Mucosa of rectum (tissue), 2 donors: ENCODE measurements around the gene OR10H5.
"Not testable (repeated sequence)": the region's sequence is repeated elsewhere in the genome, so short reads cannot be mapped to it uniquely, and the experiment has no call there.

Experiments
- H3K27ac ChIP-seq, 2 donors: one replicate each; pipeline ENCODE4 v1.7.0; 2013; ENCODE audit warnings: inconsistent platforms in 2 of 2, low read depth in 2 of 2, low read length in 2 of 2
- H3K27me3 ChIP-seq, 2 donors: one replicate each; pipeline ENCODE4 v1.7.0; 2013; ENCODE audit warnings: low read length in 2 of 2; ENCODE audit not compliant: control insufficient read depth in 2 of 2, insufficient read depth in 2 of 2
- H3K36me3 ChIP-seq, 2 donors: one replicate each; pipeline ENCODE4 v1.7.0; 2013; ENCODE audit warnings: low read length in 2 of 2; ENCODE audit not compliant: control insufficient read depth in 2 of 2, insufficient read depth in 2 of 2
- H3K4me1 ChIP-seq, 2 donors: one replicate each; pipeline ENCODE4 v1.7.0; 2013; ENCODE audit warnings: low read length in 2 of 2, mild to moderate bottlenecking in 1 of 2; ENCODE audit not compliant: control insufficient read depth in 2 of 2, insufficient read depth in 2 of 2
- H3K4me3 ChIP-seq, 2 donors: one replicate each; pipeline ENCODE4 v1.7.0; 2013; ENCODE audit warnings: low read length in 2 of 2
- H3K9ac ChIP-seq, 2 donors: one replicate each; pipeline ENCODE4 v1.7.0; 2013; ENCODE audit warnings: low read length in 2 of 2, low read depth in 1 of 2, mild to moderate bottlenecking in 1 of 2
- H3K9me3 ChIP-seq, 2 donors: one replicate each; pipeline ENCODE4 v1.7.0; 2013; ENCODE audit warnings: low read length in 2 of 2; ENCODE audit not compliant: control insufficient read depth in 2 of 2
- donor health status: healthy.
- donor health status: Normal muscosa, but diverticular disease.

The OR10H5 gene

GRCh38 chr19:15829786-15830185 is 42.3 kb downstream of the OR10H5 start:
- Histone ChIP-seq H3K27me3 (no peaks in the 10 kb centered on the region), H3K4me3 (no peak overlapping the region), H3K9ac (no peak overlapping the region), H3K27ac (no peak overlapping the region), H3K9me3 (no peaks in the 10 kb centered on the region), H3K4me1 (peaks cover 0 to 7% of the 10 kb centered on the region in 2 donors), H3K36me3 (no peaks in the 10 kb centered on the region)

GRCh38 chr19:15831626-15832025 is 44.2 kb downstream of the OR10H5 start:
- peaks cover 4 to 15% of the 10 kb centered on the region in 2 donors for H3K4me1 ChIP-seq
- H3K36me3 ChIP-seq: no peaks in the 10 kb centered on the region
- no peak overlapping the region for H3K9ac ChIP-seq
- no peak overlapping the region for H3K4me3 ChIP-seq
- H3K27me3 ChIP-seq: no peaks in the 10 kb centered on the region
- H3K27ac ChIP-seq: no peak overlapping the region
- H3K9me3 ChIP-seq: no peaks in the 10 kb centered on the region

- H3K9me3 ChIP-seq, H3K4me3 ChIP-seq, H3K27me3 ChIP-seq, H3K27ac ChIP-seq, H3K4me1 ChIP-seq, H3K36me3 ChIP-seq, H3K9ac ChIP-seq: not testable (repeated sequence)
Measured at GRCh38 chr19:15834232-15834631, 46.8 kb downstream of the OR10H5 start.

GRCh38 chr19:15835565-15836329 is 48.3 kb downstream of the OR10H5 start:
- H3K36me3 ChIP-seq, H3K9me3 ChIP-seq, H3K4me1 ChIP-seq, H3K27me3 ChIP-seq: not testable (repeated sequence)
- Histone ChIP-seq H3K4me3 (peak overlapping the region; percentile 90), H3K27ac (peak overlapping the region; percentile 100), H3K9ac (peak overlapping the region; percentile 100)

- Histone ChIP-seq H3K4me3 (peak overlapping the region; percentile 90), H3K36me3 (no peaks in the 10 kb centered on the region), H3K27ac (peak overlapping the region; percentile 100), H3K4me1 (peaks cover 4 to 8% of the 10 kb centered on the region in 2 donors), H3K27me3 (no peaks in the 10 kb centered on the region), H3K9ac (peak overlapping the region; percentile 100), H3K9me3 (no peaks in the 10 kb centered on the region)
Measured at GRCh38 chr19:15836330-15837220, 49.1 kb downstream of the OR10H5 start.

GRCh38 chr19:15837221-15837731 is 49.8 kb downstream of the OR10H5 start:
- peak overlapping the region; percentile 90 for H3K4me3 ChIP-seq
- H3K27ac ChIP-seq: peak overlapping the region; percentile 100
- no peaks in the 10 kb centered on the region for H3K9me3 ChIP-seq
- peak overlapping the region; percentile 100 for H3K9ac ChIP-seq
- H3K27me3 ChIP-seq: no peaks in the 10 kb centered on the region
- peaks cover 4 to 8% of the 10 kb centered on the region in 2 donors for H3K4me1 ChIP-seq
- no peaks in the 10 kb centered on the region for H3K36me3 ChIP-seq

GRCh38 chr19:15838351-15838750 is 50.9 kb downstream of the OR10H5 start:
- Histone ChIP-seq H3K36me3 (no peaks in the 10 kb centered on the region), H3K27me3 (no peaks in the 10 kb centered on the region), H3K4me1 (peaks cover 4 to 8% of the 10 kb centered on the region in 2 donors), H3K4me3 (no peak overlapping the region), H3K9me3 (no peaks in the 10 kb centered on the region), H3K27ac (no peak overlapping the region), H3K9ac (no peak overlapping the region)

GRCh38 chr19:15839888-15840287 is 52.4 kb downstream of the OR10H5 start:
- not testable (repeated sequence) for H3K36me3 ChIP-seq, H3K27me3 ChIP-seq, H3K27ac ChIP-seq, H3K4me1 ChIP-seq, H3K9me3 ChIP-seq, H3K4me3 ChIP-seq, H3K9ac ChIP-seq

- Histone ChIP-seq H3K4me1 (peaks cover 4 to 5% of the 10 kb centered on the region in 2 donors), H3K36me3 (no peaks in the 10 kb centered on the region), H3K4me3 (no peak overlapping the region), H3K27me3 (no peaks in the 10 kb centered on the region), H3K9me3 (no peaks in the 10 kb centered on the region), H3K27ac (no peak overlapping the region), H3K9ac (no peak overlapping the region)
Measured at GRCh38 chr19:15840833-15841232, 53.4 kb downstream of the OR10H5 start.
